ENCODE results near the gene HAUS3. TPM values are rescaled to one million over a fixed set of nuclear protein-coding genes. Genes with fewer than 3 reads are reported as not detected.

Gene HAUS3
- total RNA-seq, 4 donors from 2014 or later: 16.3 to 22.0 (median 17.3) TPM

DNA sequence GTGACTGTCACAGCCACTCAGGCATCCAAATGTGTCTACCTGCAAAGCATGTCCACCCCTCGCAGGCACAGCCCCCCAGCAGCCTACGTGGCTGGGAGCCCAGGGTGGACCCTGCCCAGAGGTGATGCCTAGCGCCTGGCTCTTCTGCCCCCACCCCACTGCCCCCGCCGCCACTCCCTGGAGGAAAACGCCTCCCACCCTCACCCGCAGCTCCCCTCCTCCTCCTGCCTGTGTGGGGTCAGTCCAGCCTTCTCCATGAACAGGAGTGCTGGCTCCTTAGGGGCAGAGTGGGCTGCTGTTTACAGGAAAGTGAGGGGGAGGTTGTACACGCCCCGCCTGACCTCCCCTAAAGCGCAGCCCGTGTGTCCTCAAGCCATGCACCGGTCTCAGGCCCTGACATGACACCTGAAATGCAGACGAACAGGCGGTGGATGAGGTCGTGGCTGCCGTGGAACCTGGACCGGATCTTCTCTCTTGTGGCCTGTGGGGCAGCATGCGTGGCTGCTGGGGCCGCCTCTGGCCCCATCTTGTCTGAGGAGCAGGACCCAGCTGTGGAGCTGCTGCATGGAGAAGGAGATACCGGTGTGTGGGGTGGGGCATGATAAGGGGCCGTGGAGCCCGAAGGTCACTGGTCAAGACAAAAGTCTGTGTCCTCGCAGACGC lies 31.9 kb upstream of the HAUS3 start:
- TF ChIP-seq, protein P1, sequence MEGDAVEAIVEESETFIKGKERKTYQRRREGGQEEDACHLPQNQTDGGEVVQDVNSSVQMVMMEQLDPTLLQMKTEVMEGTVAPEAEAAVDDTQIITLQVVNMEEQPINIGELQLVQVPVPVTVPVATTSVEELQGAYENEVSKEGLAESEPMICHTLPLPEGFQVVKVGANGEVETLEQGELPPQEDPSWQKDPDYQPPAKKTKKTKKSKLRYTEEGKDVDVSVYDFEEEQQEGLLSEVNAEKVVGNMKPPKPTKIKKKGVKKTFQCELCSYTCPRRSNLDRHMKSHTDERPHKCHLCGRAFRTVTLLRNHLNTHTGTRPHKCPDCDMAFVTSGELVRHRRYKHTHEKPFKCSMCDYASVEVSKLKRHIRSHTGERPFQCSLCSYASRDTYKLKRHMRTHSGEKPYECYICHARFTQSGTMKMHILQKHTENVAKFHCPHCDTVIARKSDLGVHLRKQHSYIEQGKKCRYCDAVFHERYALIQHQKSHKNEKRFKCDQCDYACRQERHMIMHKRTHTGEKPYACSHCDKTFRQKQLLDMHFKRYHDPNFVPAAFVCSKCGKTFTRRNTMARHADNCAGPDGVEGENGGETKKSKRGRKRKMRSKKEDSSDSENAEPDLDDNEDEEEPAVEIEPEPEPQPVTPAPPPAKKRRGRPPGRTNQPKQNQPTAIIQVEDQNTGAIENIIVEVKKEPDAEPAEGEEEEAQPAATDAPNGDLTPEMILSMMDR (IDR thresholded peaks at IDR 0.05; ENCODE audit: low read depth): no peak

DNA sequence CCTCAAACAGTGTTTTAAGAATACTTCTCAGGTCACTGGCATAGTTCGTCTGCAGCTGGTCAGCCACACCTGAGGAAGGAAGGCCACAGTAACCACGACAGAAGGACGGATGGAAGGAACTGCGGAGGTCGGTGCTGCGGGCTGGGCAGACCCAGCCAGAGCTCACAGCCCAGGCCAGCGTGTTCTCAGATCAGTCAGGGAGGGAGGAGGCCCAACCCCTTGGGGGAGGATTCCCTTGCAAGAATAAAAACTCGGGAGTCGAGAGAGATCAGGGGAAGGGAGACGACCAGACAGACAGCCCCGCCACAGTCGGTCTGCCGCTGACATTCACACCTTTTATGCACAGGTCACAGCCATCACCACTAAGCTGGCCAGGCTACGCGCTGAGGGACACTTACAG lies 31.3 kb upstream of the HAUS3 start:
- TF ChIP-seq, protein P1 (IDR thresholded peaks at IDR 0.05; ENCODE audit: low read depth): no peak

DNA sequence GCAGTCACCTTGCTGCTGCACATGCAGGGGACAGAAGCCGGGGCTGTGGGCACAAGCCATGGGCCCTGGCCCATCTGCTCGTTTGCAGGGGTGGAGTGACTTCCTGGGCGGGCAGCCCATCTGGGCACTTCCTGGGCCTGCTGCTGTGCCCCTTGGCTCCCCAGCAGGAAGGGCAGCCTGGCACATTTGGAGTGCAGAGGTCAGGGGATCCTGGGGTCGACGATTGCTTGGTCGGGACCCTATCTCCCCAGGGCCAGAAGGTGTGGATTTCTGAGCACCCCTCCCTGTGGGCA lies 30.9 kb upstream of the HAUS3 start:
- TF ChIP-seq, protein P1 (IDR thresholded peaks at IDR 0.05; ENCODE audit: low read depth): no peak

DNA sequence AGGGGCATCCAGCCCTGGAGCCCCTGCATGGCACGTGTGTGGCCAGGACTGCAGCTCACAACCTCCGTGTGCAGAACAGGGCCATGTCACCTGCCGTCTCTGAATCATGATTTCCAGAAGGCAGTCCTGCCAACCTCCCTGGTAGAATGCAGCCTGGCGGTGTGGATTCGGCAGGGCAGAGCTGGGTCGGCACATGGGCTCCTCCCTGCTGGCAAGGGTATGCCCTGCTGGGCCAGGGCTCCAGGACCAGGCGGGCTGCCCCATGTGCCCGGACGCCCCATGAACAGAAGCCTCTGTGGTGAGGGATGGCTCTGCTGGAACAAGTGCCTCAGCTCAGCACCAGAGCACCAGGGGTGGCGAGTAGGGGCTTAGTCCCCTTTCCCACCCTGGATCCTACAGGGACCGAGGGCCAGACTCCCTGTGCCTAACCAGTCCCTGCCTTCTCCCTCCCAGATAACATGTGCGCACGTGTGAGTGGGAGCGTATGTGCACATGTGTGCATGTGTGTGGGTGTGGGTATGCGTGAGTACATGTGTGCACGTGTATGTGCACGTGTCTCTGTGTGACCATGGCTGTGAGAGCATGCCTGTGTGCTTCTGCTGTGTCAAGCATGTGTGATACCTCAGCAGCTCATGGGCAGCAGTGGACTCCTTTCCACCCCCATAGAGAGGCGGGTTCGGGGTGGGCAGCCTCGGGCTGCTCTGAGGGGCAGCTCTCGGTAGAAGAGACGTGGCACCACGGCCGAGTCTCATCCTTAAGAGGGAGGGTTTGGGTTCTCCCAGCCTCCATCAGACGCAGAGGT lies 30.3 kb upstream of the HAUS3 start:
- TF ChIP-seq, protein P1 (IDR thresholded peaks at IDR 0.05; ENCODE audit: low read depth): no peak

DNA sequence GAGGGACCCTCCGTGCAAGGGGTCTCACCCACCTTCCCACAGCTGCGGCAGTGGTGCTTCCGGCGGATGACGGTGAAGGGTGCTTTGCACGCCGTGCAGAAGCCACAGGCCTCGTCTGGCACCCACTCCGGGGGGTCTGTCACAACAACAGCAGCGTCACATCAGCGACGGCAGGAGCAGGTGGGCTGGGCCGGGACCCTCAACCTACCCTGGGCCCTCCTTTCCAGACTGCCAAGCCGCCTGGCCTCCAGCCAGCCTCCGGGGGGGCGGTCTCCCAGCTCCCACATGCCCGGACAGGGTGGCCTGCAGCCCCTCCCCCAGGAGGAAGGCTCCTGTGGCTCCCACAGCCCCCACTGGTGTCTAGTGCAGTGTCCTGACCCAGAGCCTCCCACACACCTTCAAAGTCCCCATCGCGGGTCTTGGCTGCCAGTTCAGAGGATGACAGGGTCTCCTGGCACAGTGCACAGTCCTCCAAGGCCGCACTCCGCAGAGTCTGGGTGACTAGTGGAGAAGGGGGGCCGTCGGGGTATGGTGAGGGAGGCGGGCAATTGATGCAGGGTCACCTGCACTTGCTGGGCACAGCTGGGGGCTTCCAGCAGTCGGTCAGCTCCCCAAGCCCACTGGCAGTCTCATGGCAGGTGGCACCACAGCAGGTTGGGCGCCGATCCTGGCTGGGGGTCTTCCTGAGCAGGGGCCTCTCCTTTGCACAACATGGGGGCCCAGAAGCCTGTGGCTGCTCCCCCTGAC lies 29.5 kb upstream of the HAUS3 start:
- TF ChIP-seq, protein P1 (IDR thresholded peaks at IDR 0.05; ENCODE audit: low read depth): no peak

DNA sequence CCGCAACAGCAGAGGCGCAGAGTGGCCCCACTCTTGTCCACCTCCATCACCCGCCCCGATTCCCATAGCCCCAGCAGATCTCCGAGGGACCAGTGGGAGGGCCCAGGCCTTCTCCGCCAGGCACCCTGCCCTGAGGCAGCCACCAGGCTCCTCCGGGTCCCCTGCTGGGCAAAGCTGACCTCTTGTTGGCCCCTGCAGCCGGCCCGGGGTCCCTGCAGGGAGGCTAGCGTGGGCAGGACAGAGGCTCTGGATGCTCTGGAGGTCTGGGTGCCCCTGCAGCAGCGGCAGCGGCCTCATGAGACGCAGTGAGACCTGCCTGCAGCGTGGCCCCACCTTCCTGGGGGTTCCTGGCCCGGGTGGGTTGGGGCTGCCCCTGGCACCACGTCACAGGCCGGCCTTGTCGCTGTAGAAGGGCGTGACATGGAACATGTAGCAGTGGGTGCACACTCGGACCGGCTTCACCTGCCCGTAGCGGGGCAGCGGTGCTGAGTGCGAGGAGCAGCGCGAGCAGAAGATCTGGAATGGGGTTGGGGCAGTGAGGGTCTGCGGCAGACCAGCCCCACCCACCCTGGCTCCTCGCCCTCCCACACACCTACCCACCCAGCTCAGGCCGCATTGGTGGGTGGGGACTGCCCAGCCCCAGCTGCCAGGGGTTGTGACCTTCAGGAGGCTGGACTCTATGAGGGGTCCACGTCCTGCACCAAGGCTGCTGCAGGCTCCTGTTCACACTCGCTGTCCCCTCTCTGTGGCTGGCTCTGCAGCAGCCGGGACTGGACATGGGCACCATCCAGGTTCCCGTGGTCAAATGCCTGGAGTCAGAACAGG lies 28.6 kb upstream of the HAUS3 start:
- TF ChIP-seq, protein P1 (IDR thresholded peaks at IDR 0.05; ENCODE audit: low read depth): no peak
